OCI-M2 (cell line): ENCODE results near the gene GALNT13.

ENCODE experiments used
- DNase-seq: peaks from one replicate; lab custom pipeline; 2025; ENCODE audit not compliant: unreplicated experiment; lab: John Stamatoyannopoulos, UW

The GALNT13 gene

DNA sequence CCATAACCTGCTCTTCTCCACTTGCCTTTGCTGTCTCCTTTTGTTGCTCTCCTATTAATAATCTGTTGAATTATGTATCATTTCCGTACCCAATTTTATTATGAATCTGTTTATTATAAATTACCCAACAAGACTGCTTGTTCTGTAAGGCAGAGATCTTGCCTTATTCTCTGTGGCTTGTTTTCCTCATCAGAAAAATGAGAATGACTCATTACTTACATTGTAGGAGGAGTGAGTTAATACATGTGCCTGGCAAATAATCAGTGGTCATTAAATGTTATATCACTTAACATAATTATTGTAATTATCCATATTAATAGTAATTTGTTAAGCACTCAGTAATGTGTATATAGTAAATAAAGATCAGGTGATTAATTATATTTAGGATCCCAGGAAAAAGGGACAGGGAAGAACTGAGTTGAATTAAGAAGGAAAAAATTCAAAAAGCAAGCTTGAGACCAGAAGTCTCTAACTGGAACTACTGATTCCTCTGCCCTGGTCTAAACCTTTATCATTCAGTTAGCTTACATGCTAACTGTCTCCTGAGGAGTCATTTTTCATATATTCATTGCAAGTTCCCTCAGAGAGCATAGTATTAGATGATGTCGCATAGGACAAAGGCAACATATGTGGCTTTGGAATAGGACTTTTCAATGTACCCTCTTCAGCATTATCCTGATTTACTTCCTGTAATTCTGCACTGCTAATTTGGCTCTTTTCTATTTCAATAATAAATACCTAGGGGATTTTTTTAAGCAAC, 335.7 kb downstream of the GALNT13 start:
- DNase-seq, result no peak

DNA sequence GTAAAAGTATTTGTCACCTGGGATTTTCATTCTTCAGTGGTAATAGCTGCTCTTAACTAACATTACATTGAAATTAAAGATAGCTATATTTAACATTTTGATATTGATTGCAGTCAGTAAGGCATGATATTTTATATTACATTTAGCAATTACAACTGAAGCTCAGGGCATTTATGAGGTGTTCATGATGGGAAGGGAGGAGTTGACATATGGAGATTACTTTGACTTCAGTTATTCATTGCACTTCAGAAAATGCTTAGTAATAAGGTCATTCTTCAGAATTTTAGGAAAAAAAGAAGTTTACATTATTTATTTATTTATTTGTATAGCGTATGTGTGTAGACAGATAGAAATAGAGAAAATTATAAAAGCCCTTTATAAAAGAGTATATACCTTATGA, 352.0 kb downstream of the GALNT13 start:
- no peak for DNase-seq

DNA sequence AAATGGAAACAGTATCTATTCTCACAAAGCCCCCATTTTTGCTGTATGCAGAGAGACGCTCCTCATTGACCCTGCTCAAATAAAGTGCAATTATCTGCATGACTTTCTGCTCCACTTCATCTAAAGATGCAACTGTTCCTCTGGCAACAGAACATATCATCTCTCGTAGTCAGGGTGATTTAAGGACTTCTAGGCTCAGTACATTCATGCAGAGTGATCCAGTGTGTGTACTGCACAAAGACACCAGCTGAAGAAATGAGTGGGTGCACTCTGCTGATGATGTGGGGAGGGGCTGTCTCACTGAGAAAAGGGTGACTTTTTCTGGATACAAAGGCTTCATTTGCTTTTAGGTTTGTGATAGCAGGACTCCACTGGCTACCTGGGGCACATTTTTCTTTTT, 355.2 kb downstream of the GALNT13 start:
- DNase-seq, result no peak

DNA sequence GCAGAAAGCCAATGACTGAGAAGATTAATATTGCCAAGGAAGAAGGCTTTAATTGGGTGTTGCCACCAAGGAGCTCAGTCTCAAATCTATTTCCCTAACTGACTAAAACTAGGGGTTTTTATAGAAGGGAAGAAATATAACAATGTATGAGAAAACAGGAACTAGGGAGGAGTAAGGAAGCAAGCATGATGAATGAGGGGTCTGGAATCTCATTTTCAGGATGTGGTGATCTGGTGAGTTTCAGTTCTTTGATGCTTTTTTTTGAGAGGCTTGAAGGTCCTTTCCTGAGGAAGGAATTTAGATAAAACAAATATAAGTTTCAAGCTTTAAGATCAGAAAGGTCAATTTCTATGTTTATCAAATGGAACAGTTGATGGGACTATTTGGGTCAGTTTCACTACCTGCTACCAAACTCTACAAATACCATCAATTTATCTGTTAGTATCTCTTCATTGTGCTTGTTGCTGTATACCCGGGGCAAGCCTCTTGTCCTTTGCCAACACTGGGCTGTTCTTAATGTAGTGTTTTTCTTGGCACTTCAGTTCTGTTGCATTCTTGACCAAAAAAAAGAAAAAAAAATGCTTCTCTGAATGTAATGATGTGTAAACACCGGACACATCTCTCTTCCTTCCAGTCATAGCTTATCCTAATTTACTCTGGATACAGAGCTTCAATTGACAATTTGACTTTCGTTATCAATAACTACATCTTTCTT, 357.0 kb downstream of the GALNT13 start:
- no peak for DNase-seq

DNA sequence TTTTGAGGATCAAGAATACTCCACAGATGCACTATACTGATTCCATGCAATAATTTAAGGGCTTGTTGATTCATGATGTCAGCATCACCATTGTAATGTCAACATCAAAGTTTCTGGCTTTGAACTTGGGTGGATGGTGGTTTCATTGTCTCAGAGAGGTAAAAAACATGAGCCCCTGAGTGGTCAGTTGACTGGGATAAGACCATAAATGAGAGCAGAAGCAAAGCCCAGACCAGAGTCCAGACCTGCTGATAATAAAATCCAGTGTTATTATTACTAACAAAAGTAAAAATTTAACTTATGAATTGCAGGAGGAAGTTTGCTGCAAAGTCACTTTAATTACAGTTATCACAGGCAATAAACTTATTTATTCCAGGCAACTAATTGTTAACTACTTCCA, 358.2 kb downstream of the GALNT13 start:
- no peak for DNase-seq

DNA sequence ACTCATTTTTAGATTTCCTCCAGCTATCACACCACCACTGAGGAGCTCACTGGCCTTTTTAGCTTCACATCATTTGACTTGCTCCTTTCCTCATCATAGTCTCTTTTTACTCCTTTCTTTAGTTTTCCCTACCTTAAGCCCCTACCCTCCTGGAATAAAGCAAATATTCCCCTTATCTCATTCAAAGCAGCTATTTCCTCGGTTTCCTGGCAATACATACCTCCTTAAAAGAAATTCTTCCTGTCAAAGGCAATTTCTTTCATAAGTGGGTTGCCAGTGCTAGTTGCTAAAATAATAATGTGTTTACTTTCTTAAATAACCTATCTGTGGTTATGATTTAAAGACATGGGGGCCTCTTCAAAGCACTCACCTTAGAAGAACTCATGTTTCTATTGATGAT, 359.3 kb downstream of the GALNT13 start:
- DNase-seq, result no peak

DNA sequence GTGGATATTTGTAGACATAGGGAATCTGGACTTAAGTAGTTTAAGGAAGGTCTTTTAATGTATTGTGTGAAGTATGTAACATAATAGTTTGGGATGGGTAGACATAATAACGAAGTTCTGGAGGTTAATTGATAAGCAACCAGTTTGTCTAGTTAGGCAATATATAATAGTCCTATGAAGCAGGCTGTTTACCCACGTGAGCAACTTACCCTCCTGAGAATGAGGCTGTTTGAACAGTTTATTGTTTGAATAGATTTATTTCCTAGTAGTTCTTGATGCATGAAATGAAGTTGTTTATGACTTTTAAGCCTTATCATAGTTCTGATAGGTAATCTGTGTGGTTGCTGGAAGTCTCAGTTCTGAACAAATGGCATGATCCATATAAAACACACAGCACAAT, 361.5 kb downstream of the GALNT13 start:
- DNase-seq, result no peak

DNA sequence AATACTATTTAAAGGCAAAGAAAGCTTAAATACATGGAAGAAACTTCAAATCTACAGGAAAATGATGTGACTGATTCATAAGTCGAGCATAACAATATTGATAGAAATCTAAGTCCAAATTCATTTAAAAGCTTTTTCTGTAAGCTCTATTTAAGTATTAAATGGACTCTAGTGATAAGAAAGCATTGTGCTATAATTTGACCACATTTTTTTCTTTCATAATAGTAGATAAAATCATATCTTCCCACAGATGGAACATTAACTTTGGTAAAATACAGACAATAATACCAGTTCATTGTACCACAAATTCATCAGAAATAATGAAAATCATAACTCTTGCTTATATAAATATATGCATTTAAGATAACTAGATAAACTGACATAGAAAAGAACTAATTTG, 366.5 kb downstream of the GALNT13 start:
- no peak for DNase-seq

DNA sequence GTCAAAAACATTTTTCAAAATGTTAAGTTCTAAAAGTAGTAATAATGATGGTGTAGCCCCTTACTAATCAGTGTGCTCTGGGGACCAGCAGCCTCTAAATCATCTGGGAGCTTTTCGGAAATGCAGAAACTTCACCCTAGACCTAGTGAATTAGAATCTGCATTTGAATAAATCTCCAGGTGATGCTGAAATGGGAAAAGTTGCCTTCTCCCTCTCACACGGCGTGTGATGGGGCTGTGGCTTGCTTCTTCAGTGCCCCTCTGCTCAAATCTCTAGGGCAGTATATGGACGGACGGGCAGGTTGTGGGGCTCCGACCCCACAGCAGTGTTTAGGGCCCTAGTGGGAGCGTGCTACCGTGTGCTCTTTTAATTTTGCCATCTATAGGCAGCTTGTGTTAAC, 368.6 kb downstream of the GALNT13 start:
- DNase-seq, result no peak

DNA sequence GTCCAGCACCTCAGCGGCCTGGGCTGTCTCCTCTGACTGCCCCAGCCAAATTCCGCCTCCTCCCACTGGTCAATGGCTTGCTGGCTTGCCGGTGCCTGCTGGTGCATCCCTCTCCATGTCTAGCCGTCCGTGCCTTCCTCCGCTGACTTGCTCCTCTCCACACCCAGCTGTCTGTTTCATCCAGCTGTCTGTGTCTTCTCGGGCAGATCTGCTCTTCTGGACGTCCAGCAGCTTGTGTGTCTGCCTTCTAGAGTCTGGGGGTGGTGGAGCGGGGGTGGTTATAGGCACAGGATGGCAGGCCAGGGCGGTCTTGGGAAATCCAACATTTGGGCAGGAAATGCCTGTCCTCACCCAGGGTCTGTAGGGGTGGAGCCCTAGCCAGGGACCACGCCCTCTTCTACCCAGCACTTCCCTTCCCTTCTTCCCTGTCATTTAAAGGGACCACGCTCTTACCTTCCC, 369.2 kb downstream of the GALNT13 start:
- DNase-seq, result no peak

DNA sequence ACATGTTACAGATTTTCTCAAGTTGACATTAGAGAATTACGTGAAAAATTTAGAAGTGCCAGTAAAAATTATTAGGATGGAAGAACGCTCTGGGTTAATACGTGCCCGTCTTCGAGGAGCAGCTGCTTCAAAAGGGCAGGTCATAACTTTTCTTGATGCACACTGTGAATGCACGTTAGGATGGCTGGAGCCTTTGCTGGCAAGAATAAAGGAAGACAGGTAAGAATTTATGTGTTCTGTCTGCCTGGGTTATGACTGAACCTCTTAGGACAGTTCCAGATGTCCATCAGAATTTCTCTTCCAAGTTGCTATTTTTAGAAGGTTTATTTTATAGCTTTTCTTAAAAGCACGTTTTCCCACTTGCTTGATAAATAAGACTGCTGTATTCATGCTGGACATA, 371.0 kb downstream of the GALNT13 start:
- no peak for DNase-seq

DNA sequence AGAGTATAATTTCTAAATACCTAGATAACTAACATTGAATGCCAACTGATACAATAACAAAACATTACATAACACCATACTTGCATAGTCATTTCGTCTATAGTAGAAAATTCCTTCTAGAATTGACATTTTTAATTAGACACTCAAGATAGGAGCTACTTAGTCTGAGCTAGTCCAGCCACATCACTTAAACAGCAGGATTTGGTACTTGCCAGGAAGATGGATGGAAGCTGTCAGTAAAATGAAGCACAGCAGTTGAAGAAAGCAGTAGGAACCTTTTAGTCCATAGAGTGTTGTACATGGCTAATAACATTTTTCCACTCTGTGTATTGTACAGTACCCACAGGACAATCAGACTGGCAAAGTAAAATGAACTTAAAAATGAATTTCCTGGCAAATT, 372.0 kb downstream of the GALNT13 start:
- DNase-seq, result no peak

DNA sequence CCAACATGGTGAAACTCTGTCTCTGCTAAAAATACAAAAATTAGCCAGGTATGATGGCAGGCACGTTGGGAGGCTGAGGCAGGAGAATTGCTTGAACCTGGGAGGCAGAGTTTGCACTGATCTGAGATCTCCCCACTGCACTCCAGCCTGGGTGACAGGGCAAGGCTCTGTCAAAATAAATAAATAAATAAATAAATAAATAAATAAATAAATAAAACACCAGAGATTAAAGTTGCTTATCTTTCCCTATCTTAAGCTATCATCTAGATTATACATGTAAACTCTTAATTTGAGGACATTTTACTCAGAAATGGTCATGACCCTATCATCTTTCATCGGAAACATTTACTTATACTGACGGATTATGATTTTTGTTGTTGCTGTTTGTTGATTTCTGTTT, 373.2 kb downstream of the GALNT13 start:
- DNase-seq, result no peak

DNA sequence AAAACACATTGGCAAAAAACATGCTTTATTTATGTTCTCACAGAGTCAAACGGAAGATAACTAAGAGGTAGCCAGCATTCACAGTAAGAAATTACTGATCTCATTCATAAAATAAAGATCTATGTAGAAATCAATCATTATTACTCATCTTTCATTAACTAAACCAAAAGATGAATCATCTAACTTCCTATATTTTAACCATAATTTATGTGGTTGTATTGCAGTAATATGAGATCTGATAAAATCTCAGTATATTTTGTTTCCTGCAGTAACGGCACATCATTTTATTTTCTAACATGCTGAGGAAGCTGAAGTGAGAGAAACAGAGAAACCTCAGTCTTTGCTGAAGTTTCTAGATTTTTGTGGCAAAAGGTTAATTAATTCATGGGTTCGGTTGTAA, 375.8 kb downstream of the GALNT13 start:
- DNase-seq, result no peak

DNA sequence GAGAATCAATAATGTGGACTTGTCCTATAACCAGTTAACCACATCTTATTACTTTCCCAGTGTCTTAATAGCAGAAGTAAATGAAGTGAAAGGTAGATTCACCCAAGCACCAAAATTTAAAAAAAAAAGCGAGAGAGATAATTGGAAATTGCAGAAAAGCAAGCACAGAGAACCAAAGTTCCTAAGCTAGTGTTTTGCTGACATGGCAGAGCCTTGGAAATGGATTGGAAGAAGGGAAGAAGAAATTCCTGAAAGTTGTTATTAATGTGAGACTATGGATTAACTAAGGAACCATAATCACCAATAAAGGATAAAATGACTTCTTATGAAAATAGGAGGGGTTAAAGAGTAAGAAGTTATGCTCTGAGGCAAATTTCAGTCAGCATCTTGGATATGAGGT, 384.4 kb downstream of the GALNT13 start:
- no peak for DNase-seq

DNA sequence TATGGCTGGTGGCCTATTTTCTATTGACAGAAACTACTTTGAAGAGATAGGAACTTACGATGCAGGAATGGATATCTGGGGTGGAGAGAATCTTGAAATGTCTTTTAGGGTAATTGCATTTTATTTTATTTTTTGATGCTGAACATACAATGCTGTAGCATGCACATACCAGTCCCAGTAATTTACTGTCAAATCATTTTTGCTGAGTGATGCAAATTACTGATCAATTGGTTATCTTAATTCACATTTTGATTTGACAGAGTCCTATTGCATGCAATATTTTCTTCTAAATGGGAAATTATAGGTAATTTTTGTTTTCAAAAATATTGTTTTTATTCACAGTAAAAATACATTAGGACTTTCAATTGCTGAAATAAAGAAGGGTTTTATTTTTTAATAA, 387.3 kb downstream of the GALNT13 start:
- no peak for DNase-seq

DNA sequence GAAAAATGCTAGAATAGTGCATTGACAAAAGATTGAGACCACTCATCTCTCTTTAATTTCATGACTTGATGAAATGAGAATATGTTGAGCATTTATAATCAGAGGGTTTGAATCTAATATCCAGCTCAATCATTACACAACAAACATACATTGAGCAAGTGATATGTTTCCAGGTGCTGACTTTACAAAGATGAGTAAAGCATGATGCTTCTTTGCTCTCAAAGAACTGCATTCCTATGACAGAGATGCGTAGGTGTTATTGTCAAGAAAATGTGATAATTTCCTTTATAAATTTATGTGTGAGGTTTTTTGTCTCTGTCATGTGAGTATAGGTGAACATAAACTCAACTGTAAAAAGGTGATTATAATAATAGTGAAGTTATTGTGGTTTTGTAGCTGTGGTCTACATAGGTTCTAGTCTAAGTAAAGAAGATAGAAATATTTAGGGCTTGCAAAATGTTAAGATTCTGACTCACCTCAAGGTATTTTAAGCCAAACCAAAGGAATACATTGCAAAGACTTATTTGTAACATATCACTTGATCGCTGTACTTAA, 389.8 kb downstream of the GALNT13 start:
- DNase-seq, result no peak

DNA sequence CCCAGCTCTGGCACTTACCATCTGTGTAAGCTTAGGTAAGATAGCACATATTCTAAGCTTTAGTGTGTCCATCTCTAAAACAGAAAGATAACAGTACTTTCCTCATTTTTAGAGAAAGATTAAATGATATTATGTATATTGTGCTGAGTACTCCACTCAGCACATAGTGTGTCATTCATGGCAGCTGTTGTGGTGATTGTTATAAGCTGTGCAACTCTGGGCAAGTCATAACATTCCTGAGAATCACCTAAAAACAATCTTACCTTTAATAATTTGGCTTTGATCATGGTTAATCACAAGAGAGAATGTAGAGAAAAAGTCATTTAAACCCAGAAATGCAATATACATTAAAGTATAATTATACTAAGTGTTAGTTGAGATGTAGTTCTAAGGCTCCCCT, 391.5 kb downstream of the GALNT13 start:
- no peak for DNase-seq

DNA sequence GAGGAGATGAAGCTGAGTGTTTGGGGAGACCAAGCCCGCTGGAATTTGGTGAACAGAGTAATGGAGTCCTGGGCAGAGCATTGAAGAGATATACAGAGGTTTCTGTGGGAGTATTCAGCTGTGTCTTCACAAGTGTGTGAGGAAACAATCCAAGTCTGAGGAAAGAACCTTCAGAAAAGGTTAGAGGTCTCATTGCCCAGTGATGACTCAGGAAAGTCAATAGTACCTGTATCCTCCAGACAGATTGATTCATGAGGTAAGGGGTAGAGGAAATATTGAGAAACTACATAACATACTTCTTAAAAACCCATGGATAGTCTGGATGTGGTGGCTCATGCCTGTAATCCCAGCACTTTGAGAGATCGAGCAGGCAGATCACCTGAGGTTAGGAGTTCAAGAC, 392.3 kb downstream of the GALNT13 start:
- no peak for DNase-seq

DNA sequence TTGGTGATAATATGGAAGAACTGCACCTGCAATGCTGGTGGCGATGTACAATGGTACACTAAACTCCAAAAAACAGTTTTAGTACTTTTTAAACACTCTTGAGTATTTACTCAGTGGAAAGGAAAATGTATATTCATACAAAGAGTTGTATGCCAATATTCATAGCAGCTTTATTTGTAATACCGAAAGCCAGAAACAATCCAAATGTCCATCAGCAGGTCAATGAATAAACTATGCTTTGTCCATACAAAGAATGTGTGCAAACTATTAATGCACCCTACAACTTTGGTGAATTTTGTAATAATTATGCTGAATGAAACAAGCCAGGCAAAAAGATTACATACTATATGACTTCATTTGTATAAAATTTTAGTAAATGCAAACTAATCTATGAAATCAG, 396.3 kb downstream of the GALNT13 start:
- no peak for DNase-seq

DNA sequence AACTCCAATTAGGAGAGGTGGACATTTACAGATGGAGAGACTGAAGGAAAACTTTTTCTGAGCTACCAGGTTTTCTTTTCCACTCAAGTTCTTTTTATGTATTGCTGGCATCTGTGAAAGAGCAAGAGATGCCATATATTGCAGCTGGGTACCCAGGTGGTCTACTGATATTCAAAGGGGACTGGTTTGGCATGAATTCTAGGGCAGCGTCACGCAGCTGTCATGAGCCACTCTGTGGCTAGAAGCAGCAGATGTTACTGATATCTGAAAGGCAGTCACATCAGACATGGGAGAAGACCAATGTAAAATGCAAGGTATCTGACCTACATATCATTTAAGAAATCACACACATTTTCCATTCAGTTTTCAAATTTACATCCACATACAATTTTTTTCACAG, 408.8 kb downstream of the GALNT13 start:
- no peak for DNase-seq

DNA sequence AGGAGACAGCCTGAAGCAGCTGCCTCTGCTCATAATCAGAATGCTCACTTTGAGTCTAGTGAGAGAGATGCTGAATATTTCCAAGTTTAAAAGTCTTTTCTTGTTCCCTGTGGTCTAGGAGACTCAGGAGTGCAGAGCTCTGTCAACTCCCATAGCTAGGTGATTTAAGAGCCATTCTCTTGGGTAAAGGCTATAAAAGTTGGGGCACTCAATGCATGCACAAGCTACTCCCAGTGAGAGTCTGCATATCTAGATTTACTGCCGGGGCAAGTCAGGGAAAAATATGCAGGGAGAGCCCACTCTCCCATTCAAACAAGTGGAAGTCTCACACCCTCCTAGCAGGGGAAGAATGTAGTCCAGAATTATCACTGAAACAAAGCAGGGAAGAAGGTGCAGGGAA, 418.1 kb downstream of the GALNT13 start:
- DNase-seq, result no peak
